Large intestine (tissue), 3 donors: ENCODE results near the gene LMBRD2. TPM values are rescaled to one million over a fixed set of nuclear protein-coding genes. Genes with fewer than 3 reads are reported as not detected.

Experiments used
- DNase-seq, 2 donors: peaks; one replicate each; pipeline versions ENCODE4 v3.0.0 to v3.0.0-alpha.2; 2013
- H3K27ac ChIP-seq: one replicate; pipeline ENCODE4 v1.5.1; 2013; ENCODE audit warnings: low read length
- H3K27me3 ChIP-seq: 2 replicates; pipeline ENCODE4 v1.6.1; 2013; ENCODE audit warnings: low read length; ENCODE audit not compliant: control insufficient read depth, insufficient read depth
- H3K36me3 ChIP-seq: 2 replicates; pipeline ENCODE4 v1.6.1; 2013; ENCODE audit warnings: low read length; ENCODE audit not compliant: control insufficient read depth, insufficient read depth
- H3K4me1 ChIP-seq: one replicate; pipeline ENCODE4 v1.6.1; 2013; ENCODE audit warnings: low read length; ENCODE audit not compliant: control insufficient read depth, insufficient read depth
- H3K4me3 ChIP-seq: one replicate; pipeline ENCODE4 v1.5.1; 2013; ENCODE audit warnings: low read length
- H3K9me3 ChIP-seq: one replicate; pipeline ENCODE4 v1.6.1; 2013; ENCODE audit warnings: mild to moderate bottlenecking, low read depth, low read length, moderate library complexity; ENCODE audit not compliant: control insufficient read depth
- WGBS: methylation state at CpG from one replicate; pipeline ENCODE4 v1.1.5; 2013; ENCODE audit warnings: low lambda C conversion rate; ENCODE audit not compliant: insufficient coverage; 5-methylcytosine and 5-hydroxymethylcytosine counted together
- polyA plus RNA-seq: library from polyadenylated mRNA; unstranded; fragments of 120-200 nt; gene quantifications from one replicate; pipeline ENCODE4 v1.2.1, GENCODE V29; 2013

Gene LMBRD2
- polyA plus RNA-seq, 1 donor = 17.8 TPM

- H3K36me3 ChIP-seq = peaks cover 7% of the 10 kb centered on the region
- no peaks in the 10 kb centered on the region for H3K4me1 ChIP-seq
These were observed 25.8 kb downstream of the LMBRD2 start for GRCh38 chr5:36125868-36126267.

GRCh38 chr5:36111238-36111637, 40.4 kb downstream of the LMBRD2 start:
- no peaks in the 10 kb centered on the region for H3K27me3 ChIP-seq
- WGBS = 75% methylated on average over 1 of the region's 1 CpG
- no peaks in the 10 kb centered on the region for H3K4me1 ChIP-seq
- no peak overlapping the region for H3K27ac ChIP-seq
- H3K36me3 ChIP-seq = peaks cover 29% of the 10 kb centered on the region
- no peak overlapping the region for H3K4me3 ChIP-seq
- DNase-seq = no peak
- no peaks in the 10 kb centered on the region for H3K9me3 ChIP-seq

More at GRCh38 chr5:36125868-36126267, 25.8 kb downstream of the LMBRD2 start:
- H3K4me3 ChIP-seq = no peak overlapping the region
- H3K27ac ChIP-seq = no peak overlapping the region
- DNase-seq = no peak
- H3K27me3 ChIP-seq = no peaks in the 10 kb centered on the region
- WGBS = no CpG with 5 or more reads among the region's 1 CpG
- peaks cover 11% of the 10 kb centered on the region for H3K9me3 ChIP-seq

- H3K4me3 ChIP-seq = no peak overlapping the region
- no peaks in the 10 kb centered on the region for H3K9me3 ChIP-seq
- H3K4me1 ChIP-seq = no peaks in the 10 kb centered on the region
- H3K27ac ChIP-seq = no peak overlapping the region
- WGBS = 41% methylated on average over 2 of the region's 3 CpGs
- no peak for DNase-seq
- no peaks in the 10 kb centered on the region for H3K27me3 ChIP-seq
- H3K36me3 ChIP-seq = peaks cover 33% of the 10 kb centered on the region
These were observed 42.8 kb downstream of the LMBRD2 start for GRCh38 chr5:36108758-36109460.

- no peak for DNase-seq
- H3K27ac ChIP-seq = no peak overlapping the region
- H3K9me3 ChIP-seq = no peaks in the 10 kb centered on the region
- no peaks in the 10 kb centered on the region for H3K27me3 ChIP-seq
- 71% methylated on average over 2 of the region's 2 CpGs for WGBS
- H3K4me3 ChIP-seq = no peak overlapping the region
- H3K36me3 ChIP-seq = peaks cover 33% of the 10 kb centered on the region
- no peaks in the 10 kb centered on the region for H3K4me1 ChIP-seq
These were observed 45.9 kb downstream of the LMBRD2 start for GRCh38 chr5:36105819-36106218.

GRCh38 chr5:36099748-36100147, 51.9 kb downstream of the LMBRD2 start:
- Histone ChIP-seq H3K36me3 (peaks cover 3% of the 10 kb centered on the region), H3K9me3 (no peaks in the 10 kb centered on the region), H3K27me3 (no peaks in the 10 kb centered on the region), H3K4me3 (no peak overlapping the region), H3K27ac (no peak overlapping the region), H3K4me1 (no peaks in the 10 kb centered on the region)
- WGBS = no CpG with 5 or more reads among the region's 3 CpGs
- no peak for DNase-seq

GRCh38 chr5:36096486-36096885, 55.2 kb downstream of the LMBRD2 start:
- H3K9me3 ChIP-seq = no peaks in the 10 kb centered on the region
- H3K4me3 ChIP-seq = no peak overlapping the region
- H3K4me1 ChIP-seq = no peaks in the 10 kb centered on the region
- DNase-seq = no peak
- H3K27me3 ChIP-seq = no peaks in the 10 kb centered on the region
- no peaks in the 10 kb centered on the region for H3K36me3 ChIP-seq
- no peak overlapping the region for H3K27ac ChIP-seq

- H3K9me3 ChIP-seq = no peaks in the 10 kb centered on the region
- no peaks in the 10 kb centered on the region for H3K4me1 ChIP-seq
- H3K27me3 ChIP-seq = no peaks in the 10 kb centered on the region
- no peak overlapping the region for H3K4me3 ChIP-seq
- no peak overlapping the region for H3K27ac ChIP-seq
- H3K36me3 ChIP-seq = no peaks in the 10 kb centered on the region
- no CpG with 5 or more reads among the region's 2 CpGs for WGBS
- peak; percentile 32 to 34 for DNase-seq
These were observed 61.7 kb downstream of the LMBRD2 start for GRCh38 chr5:36089989-36090388.

- peak; percentile 52 to 62 for DNase-seq
- no CpG with 5 or more reads among the region's 10 CpGs for WGBS
- H3K4me1 ChIP-seq = no peaks in the 10 kb centered on the region
These were observed 72.4 kb downstream of the LMBRD2 start for GRCh38 chr5:36079200-36079781.

GRCh38 chr5:36078430-36078829, 73.3 kb downstream of the LMBRD2 start:
- no peak for DNase-seq
- Histone ChIP-seq H3K4me1 (no peaks in the 10 kb centered on the region), H3K36me3 (no peaks in the 10 kb centered on the region), H3K9me3 (no peaks in the 10 kb centered on the region), H3K27ac (no peak overlapping the region), H3K4me3 (no peak overlapping the region), H3K27me3 (no peaks in the 10 kb centered on the region)
- no CpG with 5 or more reads among the region's 10 CpGs for WGBS

More at GRCh38 chr5:36079200-36079781, 72.4 kb downstream of the LMBRD2 start:
- no peak overlapping the region for H3K27ac ChIP-seq
- no peaks in the 10 kb centered on the region for H3K27me3 ChIP-seq
- H3K4me3 ChIP-seq = no peak overlapping the region
- no peaks in the 10 kb centered on the region for H3K36me3 ChIP-seq
- no peaks in the 10 kb centered on the region for H3K9me3 ChIP-seq

- Histone ChIP-seq H3K4me1 (no peaks in the 10 kb centered on the region), H3K9me3 (no peaks in the 10 kb centered on the region), H3K4me3 (no peak overlapping the region), H3K27ac (no peak overlapping the region), H3K27me3 (no peaks in the 10 kb centered on the region), H3K36me3 (no peaks in the 10 kb centered on the region)
- WGBS = 70% methylated on average over 2 of the region's 3 CpGs
- DNase-seq = no peak
These were observed 78.0 kb downstream of the LMBRD2 start for GRCh38 chr5:36073595-36074216.
